ENCODE measurements around the gene DOCK2.

GRCh38 chr5:170025853-170026252 lies 388.8 kb downstream of the DOCK2 start:
- TF ChIP-seq CTCF (IDR thresholded peaks at IDR 0.05) (no peak), EP300 (IDR thresholded peaks at IDR 0.05; ENCODE audit: borderline replicate concordance in 1 of 2, low read depth in 1 of 2, low read length in 1 of 2) (no peak), POLR2AphosphoS5 (IDR thresholded peaks at IDR 0.05; ENCODE audit: low read depth, low read length) (no peak), REST (IDR thresholded peaks at IDR 0.05; ENCODE audit: low read depth, low read length) (no peak), SMC3 (IDR thresholded peaks at IDR 0.05; ENCODE audit: low read depth, low read length) (no peak), TEAD4 (IDR thresholded peaks at IDR 0.05; ENCODE audit: borderline replicate concordance, insufficient read depth) (no peak), MAX (IDR thresholded peaks at IDR 0.05; ENCODE audit: low read depth) (no peak), JUND (IDR thresholded peaks at IDR 0.05) (no peak), TAF1 (IDR thresholded peaks at IDR 0.05; ENCODE audit: borderline replicate concordance, low read depth, low read length) (no peak), RFX5 (IDR thresholded peaks at IDR 0.05; ENCODE audit: low read length) (no peak), FOXJ3 (CRISPR knock-in tag; IDR thresholded peaks at IDR 0.05) (no peak), USF2 (IDR thresholded peaks at IDR 0.05; ENCODE audit: borderline replicate concordance, low read depth, low read length) (no peak), ELF1 (IDR thresholded peaks at IDR 0.05) (no peak)

All from SK-N-SH (cell line).